Adipocyte (in vitro differentiated cells): ENCODE measurements around the gene TMEM115.
"Not testable (repeated sequence)": the region's sequence is repeated elsewhere in the genome, so short reads cannot be mapped to it uniquely, and the experiment has no call there.

ENCODE experiments used
- DNase-seq: peaks from one replicate; pipeline ENCODE4 v3.0.0-alpha.2; 2015; ENCODE audit warnings: low read depth
- H3K27me3 ChIP-seq: replicated peaks from 2 replicates; pipeline ENCODE4 v1.7.0; 2013; ENCODE audit warnings: mild to moderate bottlenecking, low read length, moderate library complexity; ENCODE audit not compliant: control insufficient read depth, insufficient read depth
- H3K36me3 ChIP-seq: 2 replicates; pipeline ENCODE4 v1.7.0; 2013; ENCODE audit warnings: low read length, mild to moderate bottlenecking, moderate library complexity; ENCODE audit not compliant: control insufficient read depth, insufficient read depth, severe bottlenecking
- H3K4me1 ChIP-seq: 2 replicates; pipeline ENCODE4 v1.7.0; 2013; ENCODE audit warnings: mild to moderate bottlenecking, low read length, moderate library complexity; ENCODE audit not compliant: control insufficient read depth, insufficient read depth
- H3K4me3 ChIP-seq: 2 replicates; pipeline ENCODE4 v1.7.0; 2013; ENCODE audit warnings: mild to moderate bottlenecking, low read length, moderate library complexity
- H3K9ac ChIP-seq: 2 replicates; pipeline ENCODE4 v1.7.0; 2013; ENCODE audit warnings: mild to moderate bottlenecking, low read length, moderate library complexity
- H3K9me3 ChIP-seq: 2 replicates; pipeline ENCODE4 v1.7.0; 2013; ENCODE audit warnings: mild to moderate bottlenecking, low read length, moderate library complexity; ENCODE audit not compliant: control insufficient read depth

The TMEM115 gene

DNA sequence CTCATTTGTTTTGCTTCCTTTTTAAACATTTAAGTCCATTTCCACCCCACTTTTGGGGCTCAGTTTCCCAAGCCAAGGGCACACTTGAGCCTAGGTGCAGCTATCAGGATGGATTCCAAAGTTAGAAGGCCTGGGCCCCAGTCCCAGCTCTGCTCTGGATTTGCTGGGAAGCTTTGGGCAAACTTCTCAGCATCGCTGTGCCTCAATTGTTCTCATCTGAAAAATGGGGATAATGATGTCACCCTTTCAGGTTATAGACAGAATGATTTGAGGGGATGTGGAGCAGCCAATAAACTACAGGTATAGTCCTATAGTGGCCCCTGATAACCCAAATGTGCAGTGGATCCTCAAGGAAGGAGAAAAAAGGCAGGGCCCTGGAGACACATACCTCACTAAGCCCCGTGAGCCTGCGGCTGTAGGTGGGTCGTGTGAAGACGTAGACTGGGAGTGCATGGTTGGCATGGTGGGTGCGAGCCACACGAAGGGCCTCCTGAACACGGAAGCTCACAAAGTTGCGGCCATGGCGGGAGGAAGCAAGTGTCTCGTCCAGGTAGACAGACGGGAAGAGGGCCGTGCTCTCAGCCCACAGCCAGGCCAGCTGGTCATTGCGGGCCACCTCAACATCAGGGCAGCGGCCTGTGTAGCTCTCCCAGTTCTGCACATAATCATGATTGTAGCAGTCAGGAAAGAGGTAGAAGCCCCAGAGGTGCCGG, 40.0 kb downstream of the TMEM115 start:
- Histone ChIP-seq H3K9ac (no peak overlapping the region), H3K27me3 (no peaks in the 10 kb centered on the region), H3K4me3 (no peak overlapping the region), H3K4me1 (peaks cover 19% of the 10 kb centered on the region), H3K36me3 (peaks cover 28% of the 10 kb centered on the region), H3K9me3 (no peaks in the 10 kb centered on the region)
- no peak for DNase-seq

- no peak overlapping the region for H3K9ac ChIP-seq
- peaks cover 28% of the 10 kb centered on the region for H3K36me3 ChIP-seq
- DNase-seq, result no peak
- H3K4me1 ChIP-seq, result peaks cover 26% of the 10 kb centered on the region
- H3K27me3 ChIP-seq, result no peaks in the 10 kb centered on the region
- no peak overlapping the region for H3K4me3 ChIP-seq
- H3K9me3 ChIP-seq, result no peaks in the 10 kb centered on the region
Observed at GRCh38 chr3:50318615-50319014, 40.7 kb downstream of the TMEM115 start.

- peaks cover 28% of the 10 kb centered on the region for H3K36me3 ChIP-seq
- no peak for DNase-seq
- peaks cover 31% of the 10 kb centered on the region for H3K4me1 ChIP-seq
- H3K9me3 ChIP-seq, result no peaks in the 10 kb centered on the region
- no peaks in the 10 kb centered on the region for H3K27me3 ChIP-seq
- no peak overlapping the region for H3K9ac ChIP-seq
- H3K4me3 ChIP-seq, result no peak overlapping the region
Observed at GRCh38 chr3:50318163-50318562, 41.2 kb downstream of the TMEM115 start.

- Histone ChIP-seq H3K36me3 (peaks cover 28% of the 10 kb centered on the region), H3K27me3 (no peaks in the 10 kb centered on the region), H3K9me3 (no peaks in the 10 kb centered on the region), H3K4me3 (no peak overlapping the region), H3K4me1 (peaks cover 31% of the 10 kb centered on the region), H3K9ac (no peak overlapping the region)
- no peak for DNase-seq
Observed at GRCh38 chr3:50317300-50317699, 42.0 kb downstream of the TMEM115 start.

GRCh38 chr3:50316657-50317242, 42.6 kb downstream of the TMEM115 start:
- DNase-seq, result no peak

GRCh38 chr3:50314816-50315215, 44.5 kb downstream of the TMEM115 start:
- Histone ChIP-seq H3K4me1 (peaks cover 17% of the 10 kb centered on the region), H3K9ac (no peak overlapping the region), H3K9me3 (no peaks in the 10 kb centered on the region), H3K4me3 (no peak overlapping the region), H3K36me3 (peaks cover 28% of the 10 kb centered on the region), H3K27me3 (no peaks in the 10 kb centered on the region)
- no peak for DNase-seq

More at GRCh38 chr3:50316657-50317242, 42.6 kb downstream of the TMEM115 start:
- peaks cover 28% of the 10 kb centered on the region for H3K36me3 ChIP-seq
- no peak overlapping the region for H3K9ac ChIP-seq
- H3K4me3 ChIP-seq, result no peak overlapping the region
- H3K27me3 ChIP-seq, result no peaks in the 10 kb centered on the region
- no peaks in the 10 kb centered on the region for H3K9me3 ChIP-seq
- H3K4me1 ChIP-seq, result peaks cover 25% of the 10 kb centered on the region

GRCh38 chr3:50314342-50314741, 45.0 kb downstream of the TMEM115 start:
- DNase-seq, result no peak
- Histone ChIP-seq H3K4me3 (no peak overlapping the region), H3K36me3 (peaks cover 26% of the 10 kb centered on the region), H3K9ac (no peak overlapping the region), H3K4me1 (peaks cover 15% of the 10 kb centered on the region), H3K9me3 (no peaks in the 10 kb centered on the region), H3K27me3 (no peaks in the 10 kb centered on the region)

- DNase-seq, H3K9ac ChIP-seq, H3K4me3 ChIP-seq, H3K36me3 ChIP-seq, H3K27me3 ChIP-seq, H3K9me3 ChIP-seq: not testable (repeated sequence)
- H3K4me1 ChIP-seq, result peaks cover 15% of the 10 kb centered on the region
Observed at GRCh38 chr3:50312041-50312440, 47.3 kb downstream of the TMEM115 start.
